NCI-H460 (cell line): ENCODE measurements around the gene SUN3. TPM values are rescaled to one million over a fixed set of nuclear protein-coding genes. Genes with fewer than 3 reads are reported as not detected.
"Not testable (repeated sequence)": the region's sequence is repeated elsewhere in the genome, so short reads cannot be mapped to it uniquely, and the experiment has no call there.

Experiments used
- DNase-seq: peaks from one replicate; pipeline ENCODE4 v3.0.0-alpha.2; 2016; ENCODE audit warnings: low read depth; ENCODE audit errors: extremely low read depth
- total RNA-seq: library from RNA; depleted of rRNA; stranded (reverse); fragments of >200 nt; shearing (Covaris generic); gene quantifications from 2 replicates; pipeline ENCODE4 v1.2.3, GENCODE V29; 2014; rRNA removed

Gene SUN3
- total RNA-seq, 1 experiment from 2014 or later = not detected

DNA sequence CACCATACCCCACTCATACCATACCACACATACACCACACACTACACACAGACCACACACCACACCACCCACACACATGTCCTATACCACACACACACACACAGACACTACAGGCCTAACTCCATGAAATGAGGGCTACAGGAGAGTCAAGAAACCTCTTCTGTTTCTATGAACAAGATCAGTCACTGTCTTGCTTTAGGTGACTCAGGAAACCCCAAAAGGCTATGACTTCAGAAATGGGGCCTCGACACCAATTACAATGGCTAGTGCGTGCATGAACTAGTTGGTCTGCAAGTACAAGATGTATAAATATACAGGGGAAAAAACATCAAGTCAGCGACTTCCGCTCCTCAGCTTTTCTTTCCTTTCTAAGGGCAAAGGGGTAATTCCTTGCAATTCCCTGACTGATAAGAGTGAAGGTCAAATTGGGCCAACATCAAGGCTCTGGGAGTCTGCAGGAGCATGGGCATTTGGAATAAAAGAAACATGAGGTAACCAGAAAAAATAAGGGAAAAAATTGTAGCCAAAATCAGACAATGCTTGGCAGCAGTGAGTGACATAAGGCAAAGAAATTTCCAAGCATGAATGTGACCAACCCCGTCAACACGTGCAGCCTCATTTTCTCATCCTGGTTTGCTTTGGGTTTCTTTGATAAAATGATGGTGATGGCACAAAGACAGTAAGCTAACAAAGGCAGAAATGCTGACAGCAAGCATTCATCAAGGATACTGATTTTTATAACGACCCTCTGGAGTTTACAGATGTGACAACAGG is 82.1 kb downstream of the SUN3 start:
- DNase-seq = no peak

DNA sequence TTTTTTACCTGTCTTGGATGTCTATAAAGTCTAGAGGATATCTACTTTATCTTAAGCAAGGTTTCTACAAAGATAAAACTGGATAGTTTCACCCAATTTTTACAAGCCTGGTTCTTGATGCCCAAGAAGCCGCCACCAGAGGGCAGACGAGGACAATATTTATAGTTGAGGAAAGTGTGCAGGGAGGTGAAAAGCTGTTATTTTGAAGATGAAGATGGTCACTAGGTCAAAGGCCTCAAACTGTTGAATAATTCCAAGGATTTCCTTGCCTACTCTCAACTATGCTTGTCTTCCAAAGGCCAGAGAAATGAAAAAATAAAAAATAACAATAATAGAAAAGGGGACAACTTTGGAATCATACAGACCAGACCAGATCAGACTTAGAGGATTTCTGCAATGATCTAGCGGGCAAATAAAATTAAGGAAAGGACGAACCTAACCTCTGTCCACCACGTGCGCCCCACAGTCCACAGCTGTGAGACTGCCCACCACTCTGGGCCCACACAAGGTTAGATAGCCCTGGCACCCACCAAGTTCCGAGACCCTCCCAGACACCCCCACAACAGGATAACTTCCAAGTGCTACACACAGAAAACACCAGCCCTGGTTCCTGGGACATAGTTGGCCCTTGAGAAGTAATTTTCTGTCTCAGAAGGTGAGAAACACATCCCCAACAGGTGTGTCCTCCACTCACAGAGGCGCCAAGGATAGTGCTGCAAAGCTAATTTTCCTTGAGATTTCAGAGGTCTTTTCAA is 83.5 kb downstream of the SUN3 start:
- peak; percentile 71 for DNase-seq

DNA sequence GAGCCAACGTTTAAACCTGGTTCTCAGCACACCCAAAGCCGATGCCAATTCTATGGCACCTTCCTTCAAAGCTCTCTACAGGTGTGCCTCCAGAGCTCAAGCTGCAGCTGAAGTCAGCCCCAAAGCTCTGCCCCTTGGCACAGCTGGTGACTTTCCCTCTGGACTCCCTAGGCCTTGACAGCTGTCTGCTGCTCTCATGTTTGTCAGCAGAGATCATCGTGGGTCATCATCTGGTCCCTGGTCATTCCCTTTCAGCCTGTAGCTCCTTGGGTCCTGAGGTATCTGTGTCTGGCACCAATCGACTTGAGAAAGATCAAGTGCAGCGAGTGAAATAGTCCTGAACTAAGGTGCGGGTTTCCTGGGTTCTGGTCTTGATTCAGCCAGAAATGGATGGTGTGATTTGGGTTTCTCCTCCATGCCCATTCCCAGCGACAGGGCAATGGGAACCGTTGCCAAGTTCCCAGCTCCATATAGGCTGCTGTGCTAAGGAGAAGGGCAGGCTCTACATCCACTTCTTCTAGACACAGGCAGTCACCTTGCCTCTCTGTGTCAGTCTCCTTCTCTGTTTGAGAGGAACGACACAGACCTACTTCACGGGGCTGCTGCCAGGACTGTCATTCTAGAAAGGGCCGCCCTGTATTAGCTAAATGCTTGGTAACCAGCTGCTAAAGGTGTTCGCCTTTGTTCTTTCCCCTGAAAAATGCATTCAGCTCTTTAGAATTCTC is 84.2 kb downstream of the SUN3 start:
- DNase-seq = no peak

- DNase-seq = no peak
These were observed 85.0 kb downstream of the SUN3 start for GRCh38 chr7:47943676-47944474.

- not testable (repeated sequence) for DNase-seq
These were observed 86.3 kb downstream of the SUN3 start for GRCh38 chr7:47942651-47943050.

GRCh38 chr7:47942132-47942531 is 86.8 kb downstream of the SUN3 start:
- DNase-seq = no peak

DNA sequence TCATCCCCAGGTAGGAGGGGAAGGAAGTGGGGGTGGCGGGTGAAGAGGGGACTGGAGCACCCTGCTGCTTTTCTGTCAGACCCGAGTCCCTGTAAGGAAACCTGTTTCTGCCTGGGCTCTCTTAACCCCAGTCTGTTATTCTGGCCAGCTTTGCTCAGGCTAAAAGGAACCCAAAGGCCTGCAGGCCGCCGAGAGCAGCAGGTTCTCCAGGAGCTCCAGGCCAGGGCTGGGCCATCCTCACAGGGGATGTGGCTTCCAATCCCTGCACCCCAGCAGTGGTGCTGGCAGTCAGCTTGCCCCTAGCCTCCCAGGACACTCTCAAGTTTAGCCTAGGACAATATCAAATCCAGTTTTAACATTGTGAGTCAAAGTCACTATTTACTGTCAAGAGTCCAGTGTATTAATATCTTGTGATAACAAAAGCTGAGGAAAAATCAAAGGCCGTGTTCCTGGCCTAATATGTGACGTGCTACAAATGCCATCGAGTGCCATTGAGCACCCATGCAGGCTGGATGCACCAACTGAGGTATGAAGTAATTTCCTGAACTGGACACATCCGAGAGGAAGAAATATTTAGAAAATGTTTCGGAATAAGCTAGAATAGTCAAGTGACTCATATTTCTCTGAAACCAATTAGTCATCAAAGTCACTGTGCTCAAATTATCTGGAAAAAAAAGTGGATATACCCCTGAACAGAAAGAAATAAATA is 87.6 kb downstream of the SUN3 start:
- no peak for DNase-seq

- no peak for DNase-seq
These were observed 88.6 kb downstream of the SUN3 start for GRCh38 chr7:47940088-47941013.

DNA sequence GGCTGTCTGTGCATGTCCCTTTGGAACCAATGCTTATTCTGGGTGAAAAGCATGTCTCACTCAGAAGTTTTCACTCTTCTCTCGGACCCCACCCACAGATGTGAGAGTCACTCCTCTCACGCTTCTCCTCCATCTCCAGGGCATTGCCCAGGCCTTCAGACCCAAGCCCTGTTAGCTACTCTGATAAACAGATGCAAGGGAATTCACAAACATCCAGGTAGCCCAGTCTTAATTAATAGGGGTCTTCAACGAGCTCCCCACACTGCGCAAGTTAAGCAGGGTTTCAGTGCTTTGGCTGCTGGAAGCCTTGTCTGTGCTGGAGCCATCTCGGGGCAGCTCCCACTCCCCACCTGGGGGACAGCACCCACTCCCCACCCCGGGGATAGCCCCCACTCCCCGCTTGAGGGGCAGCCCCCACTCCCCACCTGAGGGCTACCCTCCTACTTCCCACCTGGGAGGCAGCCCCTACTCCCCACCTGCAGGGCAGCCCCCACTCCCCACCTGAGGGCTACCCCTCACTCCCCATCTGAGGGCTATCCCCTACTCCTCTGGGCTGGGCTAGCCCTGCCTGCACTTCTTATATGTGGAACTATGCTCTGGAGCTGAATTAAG is 89.4 kb downstream of the SUN3 start:
- DNase-seq = no peak

GRCh38 chr7:47938574-47939165 is 90.2 kb downstream of the SUN3 start:
- no peak for DNase-seq

GRCh38 chr7:47937711-47938573 is 91.0 kb downstream of the SUN3 start:
- no peak for DNase-seq

Other genes with a start within 250 kb of the SUN3 start
- 0.05 TPM in 1 of 2 replicates, not detected in the other for gene PKD1L1, start 80.6 kb downstream of the SUN3 start, total RNA-seq
- gene HUS1, start 49.5 kb downstream of the SUN3 start, total RNA-seq = 22.1 and 28.2 TPM in 2 replicates
- gene C7orf57, start 6.4 kb upstream of the SUN3 start, total RNA-seq = 0.12 TPM in 1 of 2 replicates, not detected in the other
- 97.2 and 106 TPM in 2 replicates for gene UPP1, start 60.2 kb upstream of the SUN3 start, total RNA-seq
- gene ABCA13, start 142.4 kb upstream of the SUN3 start, total RNA-seq = 0.03 TPM in 1 of 2 replicates, not detected in the other